HG02885 (cell line): ENCODE results near the gene EMP2.

Experiments
- ATAC-seq: cut with Tn5 transposase; IDR thresholded peaks from one replicate; pipeline ENCODE4 v1.9.1; 2021; ENCODE audit warnings: mild to moderate bottlenecking; ENCODE audit not compliant: unreplicated experiment, poor library complexity

Gene EMP2

GRCh38 chr16:10611825-10612342 is 31.5 kb upstream of the EMP2 start:
- no peak for ATAC-seq

- ATAC-seq = no peak
These were observed 30.2 kb upstream of the EMP2 start for GRCh38 chr16:10610499-10611184.

GRCh38 chr16:10609402-10609774 is 29.0 kb upstream of the EMP2 start:
- no peak for ATAC-seq

GRCh38 chr16:10608687-10609401 is 28.4 kb upstream of the EMP2 start:
- no peak for ATAC-seq

GRCh38 chr16:10607157-10607556 is 26.8 kb upstream of the EMP2 start:
- no peak for ATAC-seq

GRCh38 chr16:10606607-10607006 is 26.2 kb upstream of the EMP2 start:
- ATAC-seq = no peak

- no peak for ATAC-seq
These were observed 25.2 kb upstream of the EMP2 start for GRCh38 chr16:10605636-10606035.

GRCh38 chr16:10601444-10602408 is 21.3 kb upstream of the EMP2 start:
- no peak for ATAC-seq

GRCh38 chr16:10600782-10601443 is 20.5 kb upstream of the EMP2 start:
- no peak for ATAC-seq

- peak; percentile 40 for ATAC-seq
These were observed 19.2 kb upstream of the EMP2 start for GRCh38 chr16:10599626-10600025.

- no peak for ATAC-seq
These were observed 17.8 kb upstream of the EMP2 start for GRCh38 chr16:10598157-10598556.

- ATAC-seq = no peak
These were observed 16.8 kb upstream of the EMP2 start for GRCh38 chr16:10597187-10597601.

- no peak for ATAC-seq
These were observed 14.0 kb upstream of the EMP2 start for GRCh38 chr16:10594312-10594950.

GRCh38 chr16:10592611-10593010 is 12.2 kb upstream of the EMP2 start:
- ATAC-seq = no peak

GRCh38 chr16:10590342-10590741 is 9.9 kb upstream of the EMP2 start:
- ATAC-seq = no peak

GRCh38 chr16:10589109-10589508 is 8.7 kb upstream of the EMP2 start:
- no peak for ATAC-seq

GRCh38 chr16:10587622-10588021 is 7.2 kb upstream of the EMP2 start:
- no peak for ATAC-seq

- ATAC-seq = no peak
These were observed 4.6 kb upstream of the EMP2 start for GRCh38 chr16:10584981-10585438.

GRCh38 chr16:10583269-10583668 is 2.9 kb upstream of the EMP2 start:
- no peak for ATAC-seq

- ATAC-seq = no peak
These were observed 1.1 kb upstream of the EMP2 start for GRCh38 chr16:10581507-10581906.
